HFFc6 (cell line): Measurements from ENCODE around the gene ENTPD6. TPM values are rescaled to one million over a fixed set of nuclear protein-coding genes. Genes with fewer than 3 reads are reported as not detected.

ENCODE experiments used
- DNase-seq: peaks from one replicate; pipeline ENCODE4 v3.0.0-alpha.2; 2018
- H3K27ac Mint-ChIP-seq: 2 replicates; pipeline ENCODE4 v1.8.0; 2020; ENCODE audit warnings: mild to moderate bottlenecking, mixed read lengths
- H3K27me3 Mint-ChIP-seq: 2 replicates; pipeline ENCODE4 v1.8.0; 2021; ENCODE audit warnings: mild to moderate bottlenecking, moderate library complexity, mixed read lengths; ENCODE audit not compliant: insufficient read depth
- H3K36me3 Mint-ChIP-seq: 2 replicates; pipeline ENCODE4 v1.8.0; 2021; ENCODE audit warnings: low read depth, mixed read lengths
- H3K4me1 Mint-ChIP-seq: 2 replicates; pipeline ENCODE4 v1.8.0; 2020; ENCODE audit warnings: low read depth, mixed read lengths
- H3K4me3 Mint-ChIP-seq: 2 replicates; pipeline ENCODE4 v1.8.0; 2020; ENCODE audit warnings: mild to moderate bottlenecking, moderate library complexity, mixed read lengths
- H3K9me3 Mint-ChIP-seq: 2 replicates; pipeline ENCODE4 v1.8.0; 2020; ENCODE audit warnings: mild to moderate bottlenecking, mixed read lengths
- total RNA-seq, 6 experiments: library from RNA; stranded (reverse); fragmentation: NEBNext Ultra II Directional; extraction: Animal tissue kit (Norgen Biotek cat#: 25700); gene quantifications; 2 replicates in 1 of 6; 3 replicates in 5 of 6; pipeline ENCODE4 v1.2.3, GENCODE V29; 2021
- TF ChIP-seq, protein P1 (sequence below): fragments of 200-600 bp; sonication (generic); IDR thresholded peaks from 2 replicates; pipeline ENCODE4 v1.5.0; 2021; ENCODE audit warnings: antibody characterized with exemption, mild to moderate bottlenecking

The ENTPD6 gene
- total RNA-seq, 6 experiments from 2014 or later, result 46.2 to 53.2 (median 51.6) TPM

DNA sequence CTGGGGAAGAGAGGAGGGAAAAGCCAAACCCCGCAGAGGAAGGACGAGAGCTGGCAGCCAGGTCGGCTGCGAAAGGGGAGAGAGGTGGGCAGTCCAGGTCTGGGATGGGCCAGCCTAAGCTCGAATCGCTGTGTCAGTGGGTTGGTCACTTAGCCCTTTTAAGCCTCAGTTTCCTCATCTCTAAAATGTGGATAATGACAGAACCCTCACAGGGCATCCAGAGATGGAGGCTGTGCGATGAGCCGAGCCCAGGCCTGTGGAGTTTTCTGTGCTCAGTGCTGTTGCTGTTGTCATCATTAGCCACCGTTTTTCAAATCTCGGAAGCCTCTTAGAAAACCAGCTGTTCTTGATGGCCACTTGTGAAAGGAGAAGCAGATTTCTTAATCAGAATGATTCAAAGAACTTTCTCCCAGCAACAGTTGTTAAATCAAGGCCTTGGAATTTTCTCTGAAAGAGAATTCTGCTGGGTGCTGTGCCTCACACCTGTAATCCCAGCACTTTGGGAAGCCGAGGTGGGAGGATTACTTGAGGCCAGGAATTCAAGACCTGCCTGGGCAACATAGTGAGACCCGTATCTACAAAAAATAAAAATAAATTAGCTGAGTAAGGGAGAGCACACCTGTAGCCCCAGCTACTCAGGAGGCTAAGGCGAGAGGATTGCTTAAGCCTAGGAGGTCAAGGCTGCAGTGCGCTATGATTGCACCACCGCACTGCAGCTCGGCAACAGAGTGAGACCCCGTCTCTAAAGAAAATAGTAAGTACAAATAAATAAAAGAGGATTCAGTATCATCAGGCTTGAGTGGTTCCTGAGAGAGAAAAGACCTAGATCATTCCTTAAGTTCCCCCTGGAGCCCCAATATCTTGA, 46.3 kb upstream of the ENTPD6 start:
- Mint-ChIP-seq H3K4me1 (peaks cover 5% of the 10 kb centered on the region; the same call in 1 of the 2 replicates), H3K9me3 (no peaks in the 10 kb centered on the region), H3K27ac (no peak overlapping the region), H3K27me3 (peaks cover 21% of the 10 kb centered on the region), H3K36me3 (no peaks in the 10 kb centered on the region), H3K4me3 (no peak overlapping the region; the same call in 1 of the 2 replicates)
- DNase-seq, result no peak
- TF ChIP-seq, protein P1, sequence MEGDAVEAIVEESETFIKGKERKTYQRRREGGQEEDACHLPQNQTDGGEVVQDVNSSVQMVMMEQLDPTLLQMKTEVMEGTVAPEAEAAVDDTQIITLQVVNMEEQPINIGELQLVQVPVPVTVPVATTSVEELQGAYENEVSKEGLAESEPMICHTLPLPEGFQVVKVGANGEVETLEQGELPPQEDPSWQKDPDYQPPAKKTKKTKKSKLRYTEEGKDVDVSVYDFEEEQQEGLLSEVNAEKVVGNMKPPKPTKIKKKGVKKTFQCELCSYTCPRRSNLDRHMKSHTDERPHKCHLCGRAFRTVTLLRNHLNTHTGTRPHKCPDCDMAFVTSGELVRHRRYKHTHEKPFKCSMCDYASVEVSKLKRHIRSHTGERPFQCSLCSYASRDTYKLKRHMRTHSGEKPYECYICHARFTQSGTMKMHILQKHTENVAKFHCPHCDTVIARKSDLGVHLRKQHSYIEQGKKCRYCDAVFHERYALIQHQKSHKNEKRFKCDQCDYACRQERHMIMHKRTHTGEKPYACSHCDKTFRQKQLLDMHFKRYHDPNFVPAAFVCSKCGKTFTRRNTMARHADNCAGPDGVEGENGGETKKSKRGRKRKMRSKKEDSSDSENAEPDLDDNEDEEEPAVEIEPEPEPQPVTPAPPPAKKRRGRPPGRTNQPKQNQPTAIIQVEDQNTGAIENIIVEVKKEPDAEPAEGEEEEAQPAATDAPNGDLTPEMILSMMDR, result no peak

DNA sequence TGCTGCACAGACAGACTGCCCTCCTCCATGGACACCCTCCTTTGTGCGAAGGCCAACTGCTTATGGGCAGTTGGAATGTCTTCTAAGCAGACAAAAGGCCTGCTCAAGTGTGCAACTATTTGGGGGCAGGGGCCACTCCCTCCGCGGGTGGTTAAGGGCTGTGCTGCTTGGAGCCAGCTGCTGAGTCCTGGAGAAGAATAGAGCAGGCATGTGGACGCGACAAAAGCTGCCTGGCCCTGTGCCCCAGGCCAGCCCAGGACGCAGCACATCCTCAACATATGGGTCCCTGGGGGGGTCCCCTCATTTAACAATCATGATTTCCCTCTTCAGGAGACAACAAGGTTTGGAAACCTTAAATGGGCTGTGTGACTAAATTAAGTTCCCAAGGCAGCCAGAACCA, 45.5 kb upstream of the ENTPD6 start:
- Mint-ChIP-seq H3K27me3 (peaks cover 21% of the 10 kb centered on the region), H3K4me1 (peaks cover 5% of the 10 kb centered on the region; the same call in 1 of the 2 replicates)

DNA sequence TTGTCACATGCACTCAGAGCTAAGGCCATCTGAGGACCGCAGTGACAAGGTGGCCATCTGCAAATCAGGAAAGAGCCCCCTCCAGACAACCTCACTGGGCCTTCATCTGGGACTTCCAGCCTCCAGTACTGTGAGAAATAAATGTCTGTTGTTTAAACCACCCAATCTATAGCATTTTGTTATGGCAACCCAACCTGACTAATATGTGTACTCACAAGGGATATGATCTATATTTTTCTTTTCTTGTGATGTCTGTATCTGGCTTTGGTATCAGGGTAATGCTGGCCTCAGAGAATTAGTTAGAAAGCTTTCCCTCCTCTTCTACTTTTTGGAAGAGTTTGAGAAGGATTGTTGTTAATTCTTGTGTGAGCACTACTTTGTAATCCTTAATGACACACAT, 37.5 kb upstream of the ENTPD6 start:
- H3K4me1 Mint-ChIP-seq, result no peaks in the 10 kb centered on the region
- no peaks in the 10 kb centered on the region for H3K36me3 Mint-ChIP-seq
- H3K27me3 Mint-ChIP-seq, result peaks cover 13% of the 10 kb centered on the region
- TF ChIP-seq, protein P1, result no peak
- no peak for DNase-seq
- H3K9me3 Mint-ChIP-seq, result no peaks in the 10 kb centered on the region
- no peak overlapping the region for H3K4me3 Mint-ChIP-seq
- H3K27ac Mint-ChIP-seq, result no peak overlapping the region

More for the DNA sequence above, 45.5 kb upstream of the ENTPD6 start:
- no peaks in the 10 kb centered on the region for H3K9me3 Mint-ChIP-seq
- TF ChIP-seq, protein P1, result no peak
- H3K27ac Mint-ChIP-seq, result no peak overlapping the region
- H3K4me3 Mint-ChIP-seq, result no peak overlapping the region
- H3K36me3 Mint-ChIP-seq, result no peaks in the 10 kb centered on the region
- no peak for DNase-seq

DNA sequence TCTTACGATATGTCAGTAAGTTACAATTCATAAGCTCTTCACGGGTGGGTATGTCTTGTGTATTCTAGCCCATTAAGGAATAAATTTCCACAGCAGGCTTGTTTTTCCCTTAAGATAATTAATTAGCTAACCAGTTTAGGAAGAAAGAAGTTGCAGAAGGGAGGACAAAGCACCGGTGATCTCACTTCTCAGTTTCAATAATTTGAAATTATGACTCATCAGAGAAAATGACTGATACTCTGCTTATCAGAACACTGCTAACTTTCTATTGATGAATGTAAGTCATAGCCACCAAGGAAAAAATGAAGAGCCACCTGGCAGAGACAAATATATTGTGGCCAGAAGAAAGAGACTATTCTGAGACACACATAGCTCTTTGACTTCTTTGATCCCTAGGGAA, 35.0 kb upstream of the ENTPD6 start:
- Mint-ChIP-seq H3K27me3 (peaks cover 7% of the 10 kb centered on the region), H3K4me3 (no peak overlapping the region), H3K36me3 (no peaks in the 10 kb centered on the region), H3K4me1 (no peaks in the 10 kb centered on the region), H3K27ac (no peak overlapping the region), H3K9me3 (no peaks in the 10 kb centered on the region)
- TF ChIP-seq, protein P1, result no peak
- no peak for DNase-seq

DNA sequence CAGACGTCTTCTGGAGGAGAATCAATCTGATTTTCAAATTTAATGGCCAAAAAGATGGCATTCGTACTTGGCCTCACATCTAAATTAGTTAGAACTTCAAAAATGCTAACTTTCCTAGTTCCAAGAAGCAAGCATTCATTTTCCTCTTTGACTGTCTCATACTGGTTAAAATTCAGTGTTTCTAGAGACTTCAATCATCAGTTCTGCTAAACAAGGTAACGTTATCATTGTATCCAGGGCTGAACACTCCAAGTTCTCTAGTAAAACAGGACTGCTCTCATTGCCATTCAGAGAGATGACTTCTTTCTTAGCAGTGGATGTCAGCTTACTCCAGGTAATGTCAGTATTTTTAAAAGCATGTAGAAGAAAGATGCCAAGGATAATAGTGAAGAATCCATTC, 34.6 kb upstream of the ENTPD6 start:
- TF ChIP-seq, protein P1, result no peak

More for the DNA sequence above, 34.6 kb upstream of the ENTPD6 start:
- H3K27me3 Mint-ChIP-seq, result peaks cover 7% of the 10 kb centered on the region
- no peaks in the 10 kb centered on the region for H3K9me3 Mint-ChIP-seq
- DNase-seq, result no peak
- no peak overlapping the region for H3K4me3 Mint-ChIP-seq
- H3K27ac Mint-ChIP-seq, result no peak overlapping the region
- no peaks in the 10 kb centered on the region for H3K4me1 Mint-ChIP-seq
- no peaks in the 10 kb centered on the region for H3K36me3 Mint-ChIP-seq
